ENCODE results near the gene NPR2.

GRCh38 chr9:35842020-35842745 is 50.8 kb downstream of the NPR2 start:
- no peak for TF ChIP-seq CTCF (IDR thresholded peaks at IDR 0.05)
- no peak for TF ChIP-seq EP300 (IDR thresholded peaks at IDR 0.05)
- no peak for TF ChIP-seq POLR2A (IDR thresholded peaks at IDR 0.05)
